Erythroblast (primary cell): Measurements from ENCODE around the gene SRPK2.

Experiments used
- GATA1 ChIP-seq: IDR thresholded peaks from 2 replicates; pipeline ENCODE4 v1.6.1; 2011; ENCODE audit warnings: low read depth, mild to moderate bottlenecking, control low read depth, low read length, moderate library complexity
- POLR2A ChIP-seq: IDR thresholded peaks from 2 replicates; pipeline ENCODE4 v1.6.1; 2011; ENCODE audit warnings: mild to moderate bottlenecking, low read length

DNA sequence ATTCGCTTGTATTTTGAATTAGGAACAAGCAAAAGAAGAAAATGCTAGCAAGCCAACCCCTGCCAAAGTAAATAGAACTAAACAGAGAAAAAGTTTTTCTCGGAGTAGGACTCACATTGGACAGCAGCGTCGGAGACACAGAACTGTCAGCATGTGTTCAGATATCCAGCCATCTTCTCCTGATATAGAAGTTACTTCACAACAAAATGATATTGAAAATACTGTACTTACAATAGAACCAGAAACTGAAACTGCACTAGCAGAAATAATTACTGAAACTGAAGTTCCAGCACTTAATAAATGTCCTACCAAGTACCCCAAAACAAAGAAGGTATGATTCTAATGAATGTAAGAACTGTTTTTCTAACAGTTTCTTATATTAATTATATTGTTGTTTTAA is 286.9 kb downstream of the SRPK2 start:
- TF ChIP-seq POLR2A (no peak), GATA1 (no peak)
